Tibial nerve (tissue), 3 donors: ENCODE results near the gene SLAIN2.

Experiments
- POLR2A ChIP-seq, 2 donors: fragments of 450-650 bp; IDR thresholded peaks; one replicate each; pipeline ENCODE4 v1.6.1; 2017; ENCODE audit warnings: antibody characterized with exemption in 2 of 2, mild to moderate bottlenecking in 2 of 2, moderate library complexity in 2 of 2
- TF ChIP-seq, protein P1 (sequence below), 5 experiments: fragments of 200-600 bp in 3 of 5; fragments of 450-650 bp in 2 of 5; sonication (generic) in 3 of 5; IDR thresholded peaks; one replicate each; pipeline ENCODE4 v1.5.1; 2016 to 2019; ENCODE audit warnings: antibody characterized with exemption in 5 of 5, mild to moderate bottlenecking in 3 of 5, moderate library complexity in 2 of 5

DNA sequence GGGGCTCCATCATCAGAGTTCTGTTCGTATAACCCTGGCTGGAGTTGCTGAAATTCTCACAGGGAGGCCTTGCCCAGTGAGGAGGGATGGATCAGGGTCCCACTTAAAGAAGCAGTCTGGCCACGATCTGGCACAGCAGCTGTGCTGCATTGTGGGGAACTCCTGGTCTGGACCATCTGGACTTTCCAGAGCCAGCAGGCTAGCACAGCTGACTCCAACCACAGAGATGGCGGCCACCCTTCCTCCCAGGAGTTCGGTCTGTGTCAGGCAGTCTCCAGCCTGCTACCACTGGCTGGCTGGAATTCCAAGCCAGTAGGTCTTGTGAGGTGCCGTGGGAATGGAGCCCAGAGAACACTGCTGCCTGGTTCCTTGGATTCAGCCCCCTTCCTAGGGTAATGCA is 62.0 kb downstream of the SLAIN2 start:
- TF ChIP-seq, protein P1, sequence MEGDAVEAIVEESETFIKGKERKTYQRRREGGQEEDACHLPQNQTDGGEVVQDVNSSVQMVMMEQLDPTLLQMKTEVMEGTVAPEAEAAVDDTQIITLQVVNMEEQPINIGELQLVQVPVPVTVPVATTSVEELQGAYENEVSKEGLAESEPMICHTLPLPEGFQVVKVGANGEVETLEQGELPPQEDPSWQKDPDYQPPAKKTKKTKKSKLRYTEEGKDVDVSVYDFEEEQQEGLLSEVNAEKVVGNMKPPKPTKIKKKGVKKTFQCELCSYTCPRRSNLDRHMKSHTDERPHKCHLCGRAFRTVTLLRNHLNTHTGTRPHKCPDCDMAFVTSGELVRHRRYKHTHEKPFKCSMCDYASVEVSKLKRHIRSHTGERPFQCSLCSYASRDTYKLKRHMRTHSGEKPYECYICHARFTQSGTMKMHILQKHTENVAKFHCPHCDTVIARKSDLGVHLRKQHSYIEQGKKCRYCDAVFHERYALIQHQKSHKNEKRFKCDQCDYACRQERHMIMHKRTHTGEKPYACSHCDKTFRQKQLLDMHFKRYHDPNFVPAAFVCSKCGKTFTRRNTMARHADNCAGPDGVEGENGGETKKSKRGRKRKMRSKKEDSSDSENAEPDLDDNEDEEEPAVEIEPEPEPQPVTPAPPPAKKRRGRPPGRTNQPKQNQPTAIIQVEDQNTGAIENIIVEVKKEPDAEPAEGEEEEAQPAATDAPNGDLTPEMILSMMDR (IDR thresholded peaks at IDR 0.05) = no peak
- TF ChIP-seq POLR2A (IDR thresholded peaks at IDR 0.05) = no peak
